OCI-LY3 (cell line): Measurements from ENCODE around the gene MAGIX.

ENCODE experiments used
- EZH2phosphoT487 ChIP-seq: fragments of 200-600 bp; shearing (Covaris generic); IDR thresholded peaks from 2 replicates; pipeline ENCODE4 v1.6.1; 2018; ENCODE audit warnings: antibody characterized with exemption, mixed run types, low read depth
- TF ChIP-seq, protein P1 (sequence below): fragments of 200-600, 300-600 bp; sonication (generic); IDR thresholded peaks from 2 replicates; pipeline ENCODE4 v1.5.1; 2014; ENCODE audit warnings: antibody characterized with exemption, low read length, low read depth

DNA sequence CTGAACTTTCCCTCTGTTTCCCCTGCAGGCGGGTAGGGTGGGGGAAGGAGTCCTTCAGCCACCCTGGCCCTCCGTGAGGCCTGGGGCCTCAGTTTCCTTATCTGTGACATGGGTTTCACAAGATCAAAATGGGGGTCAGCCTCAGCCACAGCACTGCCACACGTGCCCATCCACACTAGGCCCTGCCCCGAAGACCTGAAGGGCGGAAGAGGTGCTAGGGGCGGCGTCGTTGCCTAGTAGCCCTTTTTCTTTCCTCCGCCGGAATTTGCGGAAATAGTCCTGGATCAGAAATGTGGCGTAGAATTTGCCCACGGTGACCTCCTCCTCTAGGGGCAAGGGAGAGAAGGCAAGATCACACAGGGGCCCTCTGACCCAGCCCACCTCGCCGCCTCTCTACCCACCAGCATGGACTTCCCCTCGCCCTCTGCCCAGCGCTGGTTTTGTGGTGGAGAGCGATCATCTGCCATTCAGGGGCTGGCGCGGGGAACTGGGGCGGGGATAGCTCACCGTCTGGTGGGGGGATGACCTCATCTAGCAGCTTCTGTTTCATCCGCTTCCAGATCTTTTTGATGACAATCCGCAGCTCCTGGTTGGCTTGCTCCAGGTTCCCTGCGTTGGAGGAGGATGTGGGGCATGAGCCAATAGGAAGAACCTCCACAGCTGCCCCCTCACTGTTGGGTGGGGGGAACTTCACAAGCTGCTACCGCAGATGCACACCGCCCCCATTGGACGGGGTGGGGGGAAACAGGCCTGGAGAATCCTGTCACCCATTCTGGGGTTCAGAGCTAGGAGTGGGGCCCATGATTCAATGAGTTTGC lies 47.1 kb downstream of the MAGIX start:
- TF ChIP-seq, protein P1, sequence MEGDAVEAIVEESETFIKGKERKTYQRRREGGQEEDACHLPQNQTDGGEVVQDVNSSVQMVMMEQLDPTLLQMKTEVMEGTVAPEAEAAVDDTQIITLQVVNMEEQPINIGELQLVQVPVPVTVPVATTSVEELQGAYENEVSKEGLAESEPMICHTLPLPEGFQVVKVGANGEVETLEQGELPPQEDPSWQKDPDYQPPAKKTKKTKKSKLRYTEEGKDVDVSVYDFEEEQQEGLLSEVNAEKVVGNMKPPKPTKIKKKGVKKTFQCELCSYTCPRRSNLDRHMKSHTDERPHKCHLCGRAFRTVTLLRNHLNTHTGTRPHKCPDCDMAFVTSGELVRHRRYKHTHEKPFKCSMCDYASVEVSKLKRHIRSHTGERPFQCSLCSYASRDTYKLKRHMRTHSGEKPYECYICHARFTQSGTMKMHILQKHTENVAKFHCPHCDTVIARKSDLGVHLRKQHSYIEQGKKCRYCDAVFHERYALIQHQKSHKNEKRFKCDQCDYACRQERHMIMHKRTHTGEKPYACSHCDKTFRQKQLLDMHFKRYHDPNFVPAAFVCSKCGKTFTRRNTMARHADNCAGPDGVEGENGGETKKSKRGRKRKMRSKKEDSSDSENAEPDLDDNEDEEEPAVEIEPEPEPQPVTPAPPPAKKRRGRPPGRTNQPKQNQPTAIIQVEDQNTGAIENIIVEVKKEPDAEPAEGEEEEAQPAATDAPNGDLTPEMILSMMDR = no peak
- TF ChIP-seq EZH2phosphoT487 = no peak
